GM19023 (cell line): ENCODE measurements around the gene PRDM16.

Experiments used
- ATAC-seq: cut with Tn5 transposase; IDR thresholded peaks from one replicate; pipeline ENCODE4 v1.9.1; 2021; ENCODE audit warnings: mild to moderate bottlenecking, moderate library complexity; ENCODE audit not compliant: unreplicated experiment

The PRDM16 gene

GRCh38 chr1:3101124-3101939 is 32.3 kb downstream of the PRDM16 start:
- no peak for ATAC-seq

GRCh38 chr1:3102641-3103040 is 33.6 kb downstream of the PRDM16 start:
- ATAC-seq = no peak

- no peak for ATAC-seq
Measured at GRCh38 chr1:3103967-3104677, 35.1 kb downstream of the PRDM16 start.

- no peak for ATAC-seq
Measured at GRCh38 chr1:3105167-3105863, 36.3 kb downstream of the PRDM16 start.

GRCh38 chr1:3106216-3106615 is 37.2 kb downstream of the PRDM16 start:
- ATAC-seq = no peak

GRCh38 chr1:3107201-3107600 is 38.2 kb downstream of the PRDM16 start:
- no peak for ATAC-seq

GRCh38 chr1:3109355-3109754 is 40.4 kb downstream of the PRDM16 start:
- no peak for ATAC-seq

- no peak for ATAC-seq
Measured at GRCh38 chr1:3111348-3112021, 42.5 kb downstream of the PRDM16 start.

GRCh38 chr1:3112526-3112925 is 43.5 kb downstream of the PRDM16 start:
- no peak for ATAC-seq

GRCh38 chr1:3113047-3113740 is 44.2 kb downstream of the PRDM16 start:
- no peak for ATAC-seq

- no peak for ATAC-seq
Measured at GRCh38 chr1:3113741-3114056, 44.7 kb downstream of the PRDM16 start.

- ATAC-seq = no peak
Measured at GRCh38 chr1:3114131-3114744, 45.2 kb downstream of the PRDM16 start.

GRCh38 chr1:3114846-3115245 is 45.8 kb downstream of the PRDM16 start:
- no peak for ATAC-seq

GRCh38 chr1:3115275-3116149 is 46.5 kb downstream of the PRDM16 start:
- no peak for ATAC-seq

GRCh38 chr1:3116150-3116510 is 47.1 kb downstream of the PRDM16 start:
- ATAC-seq = no peak

- no peak for ATAC-seq
Measured at GRCh38 chr1:3116560-3116959, 47.6 kb downstream of the PRDM16 start.

- ATAC-seq = no peak
Measured at GRCh38 chr1:3117879-3118278, 48.9 kb downstream of the PRDM16 start.

GRCh38 chr1:3119061-3119460 is 50.1 kb downstream of the PRDM16 start:
- no peak for ATAC-seq

GRCh38 chr1:3119725-3120124 is 50.7 kb downstream of the PRDM16 start:
- ATAC-seq = no peak
